Dendritic cell treated with granulocyte-macrophage colony-stimulating factor and Interleukin-4, amounts not matched to agents 40 ng/mL and 50 ng/mL, for 4 days (primary cell): ENCODE data around the gene MTA3.

Experiments used
- H3K27ac Mint-ChIP-seq: one replicate; pipeline ENCODE4 v1.8.0; 2022; ENCODE audit warnings: mild to moderate bottlenecking, mixed read lengths
- H3K27me3 Mint-ChIP-seq: one replicate; pipeline ENCODE4 v1.8.0; 2022; ENCODE audit warnings: mild to moderate bottlenecking, mixed read lengths
- H3K36me3 Mint-ChIP-seq: one replicate; pipeline ENCODE4 v1.8.0; 2022; ENCODE audit warnings: low read depth, mixed read lengths
- H3K4me1 Mint-ChIP-seq: one replicate; pipeline ENCODE4 v1.8.0; 2022; ENCODE audit warnings: low read depth, mixed read lengths
- H3K4me3 Mint-ChIP-seq: one replicate; pipeline ENCODE4 v1.8.0; 2022; ENCODE audit warnings: mild to moderate bottlenecking, moderate library complexity, mixed read lengths
- H3K9me3 Mint-ChIP-seq: one replicate; pipeline ENCODE4 v1.8.0; 2022; ENCODE audit warnings: mixed read lengths
- intact Hi-C: fragments of 100-400 bp; cut with micrococcal nuclease; formaldehyde crosslinking; loops from one replicate; pipeline ENCODE4 v1.15.0; 2022

MTA3 gene

DNA sequence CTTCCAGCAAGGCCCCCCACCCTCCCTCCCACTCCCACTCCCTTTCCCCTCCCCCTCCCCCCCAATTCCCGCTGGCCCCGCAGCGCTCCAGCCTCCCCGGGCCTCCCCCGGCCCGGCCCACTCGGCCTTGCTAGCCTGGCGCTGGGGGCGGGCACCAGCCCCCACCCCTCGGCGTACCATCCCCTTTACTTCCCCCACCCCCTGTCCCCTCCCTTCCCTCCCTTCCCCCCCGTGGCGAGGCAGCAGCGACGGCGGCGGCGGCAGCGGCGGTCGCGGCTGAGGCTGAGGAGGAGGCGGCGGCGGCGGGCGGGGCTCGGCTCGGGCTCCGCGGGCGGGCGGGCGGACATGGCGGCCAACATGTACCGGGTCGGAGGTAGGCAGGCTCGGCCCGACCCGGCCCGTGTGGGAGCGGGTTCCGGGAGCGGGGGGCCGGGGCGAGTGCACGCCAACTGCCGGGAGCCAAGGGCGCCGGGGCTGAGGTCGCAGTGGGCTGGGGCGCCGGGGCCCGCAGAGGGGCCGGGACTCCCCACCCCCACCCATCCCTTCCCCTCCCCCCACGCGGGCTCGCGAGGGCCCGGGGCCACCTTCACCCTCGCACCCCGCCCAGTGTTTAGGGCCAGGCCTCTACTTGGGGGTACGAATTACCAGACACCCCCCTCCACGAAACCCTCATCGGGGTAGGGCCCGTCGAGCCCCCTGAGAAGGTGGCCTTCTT is at the start of gene MTA3:
MTA3 (plus strand) TSS at position 232 of the 715 bp plus-strand sequence; CDS start at position 346, 114 bp downstream.
- H3K36me3 Mint-ChIP-seq = no peaks in the 10 kb centered on the region
- no peaks in the 10 kb centered on the region for H3K9me3 Mint-ChIP-seq
- intact Hi-C loops = no loop called here
- H3K4me1 Mint-ChIP-seq = peaks cover 16% of the 10 kb centered on the region
- peaks cover 15% of the 10 kb centered on the region for H3K27me3 Mint-ChIP-seq
- H3K27ac Mint-ChIP-seq = peak within 1 kb of the TSS; percentile 63
- peak within 1 kb of the TSS; percentile 76 for H3K4me3 Mint-ChIP-seq

DNA sequence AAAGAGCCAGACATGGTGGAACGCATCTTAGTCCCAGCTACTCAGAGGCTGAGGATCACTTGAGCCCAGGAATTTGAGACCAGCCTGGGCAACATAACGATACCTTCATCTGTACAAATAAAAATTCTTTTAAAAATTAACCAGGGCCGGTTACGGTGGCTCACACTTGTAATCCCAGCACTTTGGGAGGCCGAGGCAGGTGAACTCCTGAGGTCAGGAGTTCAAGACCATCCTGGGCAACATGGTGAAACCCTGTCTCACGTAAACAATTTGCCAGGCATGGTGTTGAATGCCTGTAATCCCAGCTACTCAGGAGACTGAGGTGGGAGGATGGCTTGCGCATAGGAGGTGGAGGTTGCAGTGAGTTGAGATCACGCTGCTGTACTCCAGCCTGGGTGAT is 48.8 kb upstream of the MTA3 start:
- intact Hi-C loops = loop anchor here (10.0 kb wide), 1 partner anchor 275 kb away; the partner anchor contains the start of gene HAAO
- Mint-ChIP-seq H3K27me3 (peaks cover 4% of the 10 kb centered on the region), H3K27ac (no peak overlapping the region), H3K36me3 (no peaks in the 10 kb centered on the region), H3K4me1 (no peaks in the 10 kb centered on the region), H3K4me3 (no peak overlapping the region), H3K9me3 (no peaks in the 10 kb centered on the region)

DNA sequence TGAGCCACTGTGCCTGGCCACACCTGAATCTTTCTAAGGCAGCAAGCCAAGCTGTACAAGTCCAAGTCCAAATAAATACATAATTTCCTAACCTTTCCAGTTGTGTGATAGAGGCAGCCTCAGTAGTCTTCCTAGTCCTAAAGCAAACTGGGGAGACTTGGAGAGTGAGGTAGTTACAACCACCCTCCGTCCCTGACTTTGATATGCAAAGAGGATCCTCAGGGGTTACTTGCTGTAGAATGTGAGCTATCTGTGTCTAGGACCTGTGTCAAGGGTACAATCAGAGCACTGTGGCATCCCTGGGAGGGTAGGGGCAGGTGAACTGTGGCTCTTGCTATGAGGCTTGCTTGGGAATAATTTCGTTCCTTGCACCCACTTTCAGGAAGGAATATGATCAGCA is 46.4 kb upstream of the MTA3 start:
- Mint-ChIP-seq H3K36me3 (no peaks in the 10 kb centered on the region), H3K4me3 (no peak overlapping the region), H3K27me3 (peaks cover 2% of the 10 kb centered on the region), H3K4me1 (no peaks in the 10 kb centered on the region), H3K9me3 (peaks cover 9% of the 10 kb centered on the region), H3K27ac (no peak overlapping the region)
- intact Hi-C loops = no loop called here

DNA sequence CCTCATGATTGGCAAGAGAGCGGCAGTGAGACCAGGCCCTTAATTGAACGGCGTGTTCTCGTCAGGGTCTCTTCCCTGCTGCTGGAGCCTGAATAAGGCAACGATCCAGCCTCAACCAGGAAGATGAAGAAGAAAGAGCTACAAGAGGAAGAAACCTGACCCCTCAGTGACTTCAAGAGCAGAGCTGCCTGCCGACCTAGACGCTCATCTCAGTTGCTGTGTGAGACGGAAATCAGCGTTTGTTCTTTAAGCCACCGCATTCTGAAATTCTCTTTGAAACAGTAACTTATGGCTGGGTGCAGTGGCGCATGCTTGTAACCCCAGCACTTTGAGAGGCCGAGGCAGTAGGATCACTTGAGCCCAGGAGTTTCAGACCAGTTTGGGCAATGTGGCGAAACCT is 45.1 kb upstream of the MTA3 start:
- H3K4me3 Mint-ChIP-seq = no peak overlapping the region
- intact Hi-C loops = no loop called here
- H3K27me3 Mint-ChIP-seq = peaks cover 2% of the 10 kb centered on the region
- H3K9me3 Mint-ChIP-seq = peaks cover 9% of the 10 kb centered on the region
- H3K36me3 Mint-ChIP-seq = no peaks in the 10 kb centered on the region
- H3K4me1 Mint-ChIP-seq = no peaks in the 10 kb centered on the region
- H3K27ac Mint-ChIP-seq = no peak overlapping the region

DNA sequence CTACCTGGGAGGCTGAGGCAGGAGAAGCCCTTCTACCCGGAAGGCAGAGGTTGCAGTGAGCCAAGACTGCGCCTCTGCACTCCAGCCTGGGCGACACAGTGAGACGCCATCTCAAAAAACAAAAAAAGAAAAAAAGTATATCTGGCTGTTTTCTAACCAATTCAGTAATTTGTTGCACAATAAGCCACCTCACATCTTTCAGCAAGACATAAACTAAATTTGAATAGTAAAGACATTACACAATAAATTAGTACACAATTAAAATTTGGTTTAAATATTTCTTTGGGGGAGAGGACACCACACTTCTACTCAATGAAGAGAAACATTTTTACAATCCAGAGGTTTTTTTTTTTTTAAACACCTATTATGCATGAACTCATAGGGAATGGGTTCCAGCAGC is 36.0 kb upstream of the MTA3 start:
- Mint-ChIP-seq H3K27ac (no peak overlapping the region), H3K4me3 (no peak overlapping the region), H3K4me1 (no peaks in the 10 kb centered on the region), H3K36me3 (no peaks in the 10 kb centered on the region), H3K27me3 (peaks cover 3% of the 10 kb centered on the region), H3K9me3 (no peaks in the 10 kb centered on the region)
- intact Hi-C loops = no loop called here

DNA sequence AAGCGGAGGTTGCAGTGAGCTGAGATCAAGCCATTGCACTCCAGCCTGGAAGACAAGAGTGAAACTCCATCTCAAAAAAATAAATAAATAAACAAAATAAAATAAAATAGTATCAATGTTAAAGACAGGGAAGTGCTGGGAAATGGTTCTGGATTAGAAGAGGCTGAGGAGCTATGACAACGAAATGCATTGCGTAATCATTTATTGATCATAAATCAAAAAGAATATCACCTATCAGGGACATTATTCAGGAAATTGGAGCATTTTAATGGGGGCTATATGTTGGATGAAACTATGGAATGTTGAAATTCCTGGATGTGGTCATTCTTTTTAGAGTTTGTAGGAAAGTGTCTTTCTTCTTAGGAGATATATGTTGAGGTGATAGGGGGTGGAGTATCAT is 30.9 kb upstream of the MTA3 start:
- no peaks in the 10 kb centered on the region for H3K9me3 Mint-ChIP-seq
- H3K4me3 Mint-ChIP-seq = no peak overlapping the region
- no peak overlapping the region for H3K27ac Mint-ChIP-seq
- peaks cover 3% of the 10 kb centered on the region for H3K27me3 Mint-ChIP-seq
- no peaks in the 10 kb centered on the region for H3K36me3 Mint-ChIP-seq
- intact Hi-C loops = no loop called here
- no peaks in the 10 kb centered on the region for H3K4me1 Mint-ChIP-seq

DNA sequence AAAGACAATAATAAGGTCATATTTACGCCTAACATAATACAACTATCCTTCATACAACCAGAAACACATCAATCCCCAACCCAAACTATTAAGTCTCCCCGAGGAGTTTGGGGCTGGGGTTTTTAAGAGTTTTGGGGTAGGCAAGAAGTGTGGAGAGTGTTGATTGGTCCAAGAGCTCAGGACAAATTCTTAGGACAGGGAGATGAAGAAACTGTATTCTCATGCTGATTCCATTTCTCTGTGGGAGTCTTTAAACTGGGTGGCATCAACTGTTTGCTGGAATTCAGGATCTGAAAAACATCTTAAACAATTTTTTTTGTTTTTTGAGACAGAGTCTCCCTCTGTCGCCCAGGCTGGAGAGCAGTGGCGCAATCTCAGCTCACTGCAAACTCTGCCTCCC is 25.6 kb upstream of the MTA3 start:
- Mint-ChIP-seq H3K4me3 (no peak overlapping the region), H3K27ac (no peak overlapping the region), H3K27me3 (no peaks in the 10 kb centered on the region), H3K4me1 (peaks cover 11% of the 10 kb centered on the region), H3K36me3 (no peaks in the 10 kb centered on the region), H3K9me3 (no peaks in the 10 kb centered on the region)
- intact Hi-C loops = no loop called here

DNA sequence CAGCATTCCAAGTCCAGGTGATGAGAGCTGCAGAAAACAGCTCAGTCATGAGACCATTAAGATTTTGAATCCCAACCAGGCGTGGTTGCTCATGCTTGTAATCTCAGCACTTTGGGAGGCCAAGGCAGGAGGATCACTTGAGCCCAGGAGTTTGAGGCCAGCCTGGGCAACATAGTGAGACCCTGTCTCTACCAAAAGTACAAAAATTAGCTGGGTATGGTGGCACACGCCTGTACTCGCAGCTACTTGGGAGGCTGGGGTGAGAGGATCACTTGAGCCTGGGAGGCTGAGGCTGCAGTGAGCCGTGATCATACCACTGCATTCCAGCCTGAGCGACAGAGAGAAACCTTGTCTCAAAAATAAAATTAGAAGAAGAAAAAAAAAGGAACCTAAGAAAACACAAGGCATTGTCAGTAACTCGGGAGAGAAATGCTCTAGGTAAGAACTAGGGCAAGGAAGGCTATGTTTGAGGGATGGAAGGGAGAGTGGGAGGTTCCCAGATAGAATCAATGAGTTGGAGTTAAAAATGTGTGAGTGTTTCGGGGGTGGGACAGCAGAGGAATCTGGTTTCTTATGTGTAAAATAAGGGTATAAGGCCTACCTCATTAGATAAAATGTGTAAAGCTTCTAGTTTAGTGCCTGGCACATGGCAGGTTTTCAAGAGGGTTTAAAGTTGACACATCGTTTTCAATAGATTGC is 23.3 kb upstream of the MTA3 start:
- intact Hi-C loops = no loop called here
- no peaks in the 10 kb centered on the region for H3K9me3 Mint-ChIP-seq
- H3K4me1 Mint-ChIP-seq = peaks cover 11% of the 10 kb centered on the region
- no peaks in the 10 kb centered on the region for H3K27me3 Mint-ChIP-seq
- no peak overlapping the region for H3K4me3 Mint-ChIP-seq
- H3K27ac Mint-ChIP-seq = no peak overlapping the region
- no peaks in the 10 kb centered on the region for H3K36me3 Mint-ChIP-seq

DNA sequence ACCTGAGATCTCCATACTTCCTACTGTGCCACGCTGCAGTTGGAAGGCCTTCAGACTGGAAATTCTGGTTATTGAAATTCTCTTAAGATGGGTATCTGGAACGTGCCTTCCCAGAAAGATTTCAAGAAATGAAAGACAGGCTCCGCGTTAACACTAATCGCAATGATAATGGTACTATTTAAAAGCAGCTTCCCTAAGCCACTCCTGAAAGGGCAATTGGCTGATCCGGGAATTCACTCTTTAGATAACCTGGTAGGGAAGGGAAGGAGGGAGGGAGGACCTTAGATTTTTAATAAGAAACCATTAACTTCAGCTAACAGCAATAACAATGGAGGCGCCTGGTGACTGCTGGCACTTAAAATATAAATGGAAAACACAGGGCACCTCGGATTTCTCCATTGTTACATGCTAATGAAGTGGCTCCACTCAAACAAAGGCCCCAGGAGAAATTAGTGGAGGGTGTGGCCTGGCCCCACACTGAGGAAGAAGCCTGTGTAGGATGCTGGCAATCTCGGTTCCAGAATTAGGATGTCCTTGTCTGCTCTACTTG is 22.5 kb upstream of the MTA3 start:
- peaks cover 11% of the 10 kb centered on the region for H3K4me1 Mint-ChIP-seq

DNA sequence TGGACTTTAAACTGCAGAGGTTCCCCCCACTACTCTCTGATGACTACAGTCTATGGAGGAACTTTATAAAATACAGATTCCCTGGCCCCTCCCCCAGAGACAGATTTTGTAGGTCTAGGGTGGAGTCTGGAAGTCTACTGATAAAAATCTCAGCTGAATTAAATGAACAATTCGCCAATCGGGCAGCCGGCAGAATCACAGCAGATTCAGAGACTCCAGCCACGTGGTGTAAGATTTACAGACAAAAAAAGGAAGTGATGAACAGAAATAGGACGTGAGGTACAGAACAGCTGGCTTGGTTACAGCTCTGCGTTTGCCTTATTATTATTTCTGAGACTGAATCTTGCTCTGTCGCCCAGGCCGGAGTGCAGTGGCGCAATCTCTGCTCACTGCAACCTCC is 21.4 kb upstream of the MTA3 start:
- intact Hi-C loops = no loop called here

More for the DNA sequence above, 22.5 kb upstream of the MTA3 start:
- no peak overlapping the region for H3K27ac Mint-ChIP-seq
- intact Hi-C loops = no loop called here
- H3K4me3 Mint-ChIP-seq = no peak overlapping the region
- no peaks in the 10 kb centered on the region for H3K27me3 Mint-ChIP-seq
- no peaks in the 10 kb centered on the region for H3K36me3 Mint-ChIP-seq
- H3K9me3 Mint-ChIP-seq = no peaks in the 10 kb centered on the region

DNA sequence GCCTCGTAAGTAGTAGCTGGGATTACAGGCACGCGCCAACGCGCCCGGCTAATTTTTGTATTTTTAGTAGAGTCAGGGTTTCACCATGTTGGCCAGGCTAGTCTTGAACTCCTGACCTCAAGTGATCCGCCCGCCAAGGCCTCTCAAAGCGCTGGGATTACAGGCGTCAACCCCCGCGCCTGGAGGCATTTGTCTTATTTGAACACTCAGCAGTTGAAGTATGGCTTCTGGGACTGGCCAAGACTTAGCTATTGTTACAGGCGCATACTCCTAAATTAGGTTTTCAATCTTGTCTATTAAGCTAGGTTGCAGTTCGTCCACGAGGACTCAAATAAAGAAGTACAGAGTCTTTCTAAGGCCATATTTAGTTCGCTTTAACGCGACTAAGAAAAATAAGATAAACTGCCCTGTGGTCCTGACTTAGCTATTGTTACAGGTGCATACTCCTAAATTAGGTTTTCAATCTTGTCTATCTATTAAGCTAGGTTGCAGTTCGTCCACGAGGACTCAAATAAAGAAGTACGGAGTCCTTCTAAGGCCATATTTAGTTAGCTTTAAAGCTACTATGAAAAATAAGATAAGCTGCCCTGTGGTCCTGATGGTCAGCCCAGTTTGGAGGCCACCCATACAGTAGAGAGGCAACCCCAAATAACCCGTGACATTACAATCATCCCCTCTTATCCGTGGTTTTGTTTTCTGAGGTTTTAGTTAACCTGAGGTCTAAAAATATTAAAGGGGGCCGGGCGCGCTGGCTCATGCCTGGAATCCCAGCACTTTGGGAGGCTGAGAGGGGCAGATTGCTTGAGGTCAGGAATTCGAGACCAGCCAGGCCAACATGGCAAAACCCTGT is 20.8 kb upstream of the MTA3 start:
- H3K27ac Mint-ChIP-seq = no peak overlapping the region
- no peaks in the 10 kb centered on the region for H3K27me3 Mint-ChIP-seq
- no peaks in the 10 kb centered on the region for H3K9me3 Mint-ChIP-seq
- intact Hi-C loops = no loop called here
- H3K4me3 Mint-ChIP-seq = no peak overlapping the region
- peaks cover 11% of the 10 kb centered on the region for H3K4me1 Mint-ChIP-seq
- no peaks in the 10 kb centered on the region for H3K36me3 Mint-ChIP-seq

More for the DNA sequence above, 21.4 kb upstream of the MTA3 start:
- Mint-ChIP-seq H3K27me3 (no peaks in the 10 kb centered on the region), H3K4me1 (peaks cover 11% of the 10 kb centered on the region), H3K36me3 (no peaks in the 10 kb centered on the region), H3K27ac (no peak overlapping the region), H3K4me3 (no peak overlapping the region), H3K9me3 (no peaks in the 10 kb centered on the region)

DNA sequence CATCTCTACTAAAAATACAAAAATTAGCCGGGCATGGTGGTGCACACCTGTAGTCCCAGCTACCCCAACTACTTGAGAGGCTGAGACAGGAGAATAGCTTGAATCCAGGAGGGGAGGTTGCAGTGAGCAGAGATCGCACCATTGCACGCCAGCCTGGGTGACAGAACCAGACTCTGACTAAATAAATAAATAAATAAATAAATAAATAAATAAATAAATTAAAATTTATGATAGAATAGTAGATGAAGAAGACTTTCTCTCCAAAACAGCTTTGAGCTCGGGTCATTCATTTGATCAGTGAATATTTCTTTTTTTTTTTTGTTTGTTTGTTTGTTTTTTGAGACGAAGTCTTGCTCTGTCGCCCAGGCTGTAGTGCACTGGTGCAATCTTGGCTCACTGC is 17.6 kb upstream of the MTA3 start:
- H3K27ac Mint-ChIP-seq = no peak overlapping the region
- intact Hi-C loops = no loop called here
- H3K4me3 Mint-ChIP-seq = no peak overlapping the region
- H3K36me3 Mint-ChIP-seq = no peaks in the 10 kb centered on the region
- peaks cover 2% of the 10 kb centered on the region for H3K27me3 Mint-ChIP-seq
- H3K9me3 Mint-ChIP-seq = no peaks in the 10 kb centered on the region
- H3K4me1 Mint-ChIP-seq = peaks cover 11% of the 10 kb centered on the region

DNA sequence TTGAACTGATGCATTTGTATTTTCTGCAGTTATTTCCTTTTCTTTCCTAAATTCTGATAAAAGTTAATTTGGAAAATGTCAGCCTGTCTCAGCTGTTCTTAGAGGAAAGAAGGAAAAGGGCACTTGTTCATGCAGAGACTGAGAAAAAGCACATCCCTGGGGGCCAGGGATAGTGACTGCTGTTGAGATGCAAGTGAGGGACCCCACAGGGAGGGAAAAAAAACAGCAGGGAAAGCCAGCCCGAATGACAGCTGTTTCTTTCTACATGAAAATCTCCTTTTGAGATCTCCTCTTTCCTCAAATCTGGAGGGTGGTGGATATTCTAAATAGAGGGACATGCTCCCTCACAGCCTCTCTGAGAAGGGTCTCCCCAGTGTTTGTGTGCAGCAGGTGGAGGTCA is 14.0 kb upstream of the MTA3 start:
- intact Hi-C loops = no loop called here

More for the DNA sequence above, 14.0 kb upstream of the MTA3 start:
- no peaks in the 10 kb centered on the region for H3K9me3 Mint-ChIP-seq
- no peak overlapping the region for H3K4me3 Mint-ChIP-seq
- no peaks in the 10 kb centered on the region for H3K36me3 Mint-ChIP-seq
- peaks cover 10% of the 10 kb centered on the region for H3K27me3 Mint-ChIP-seq
- H3K27ac Mint-ChIP-seq = no peak overlapping the region
- H3K4me1 Mint-ChIP-seq = no peaks in the 10 kb centered on the region
